B cell (primary cell): ENCODE results near the gene SLC44A1. TPM values are rescaled to one million over a fixed set of nuclear protein-coding genes. Genes with fewer than 3 reads are reported as not detected.

Experiments
- ATAC-seq: fragments of 200-7000 bp; cut with Tn5 transposase; one replicate; pipeline ENCODE4 v1.10.0; 2021; ENCODE audit warnings: low read depth, mild to moderate bottlenecking, moderate number of reproducible peaks, moderate library complexity
- CTCF ChIA-PET: fragments of 350-600 bp; sonication (Branson Sonifier 250); formaldehyde crosslinking; loops from one replicate; lab custom pipeline; 2021; ENCODE audit warnings: antibody characterized with exemption, inconsistent platforms; lab: Charles Lee
- POLR2A ChIA-PET: fragments of 350-600 bp; sonication (Branson Sonifier 250); formaldehyde crosslinking; loops from one replicate; lab custom pipeline; 2021; ENCODE audit warnings: antibody characterized with exemption; lab: Charles Lee
- DNase-seq: peaks from one replicate; pipeline ENCODE4 v3.0.0; 2013
- H2AFZ ChIP-seq: 2 replicates; pipeline ENCODE4 v1.6.1; 2012; ENCODE audit warnings: mild to moderate bottlenecking, low read depth, low read length; ENCODE audit not compliant: insufficient read depth, poor library complexity, severe bottlenecking
- H3K27ac ChIP-seq, 2 donors: 1 replicate in 1 of 2; 2 replicates in 1 of 2; pipeline ENCODE4 v1.5.1; 2012 to 2013; ENCODE audit warnings: low read length in 2 of 2, mild to moderate bottlenecking in 2 of 2, moderate library complexity in 1 of 2
- H3K27me3 ChIP-seq, 4 experiments: fragments of 200-600 bp in 1 of 4; sonication (generic) in 1 of 4; replicated peaks in 1 of 4; 1 replicate in 2 of 4; 2 replicates in 2 of 4; pipeline versions ENCODE4 v1.6.1 to v1.7.0; 2013 to 2016; ENCODE audit warnings: low read length in 3 of 4, mild to moderate bottlenecking in 2 of 4, mixed read lengths in 1 of 4, moderate library complexity in 1 of 4; ENCODE audit not compliant: insufficient read depth in 4 of 4, control insufficient read depth in 3 of 4; ENCODE audit errors: control extremely low read depth in 1 of 4
- H3K36me3 ChIP-seq, 2 experiments: replicated peaks in 1 of 2; 1 replicate in 1 of 2; 2 replicates in 1 of 2; pipeline versions ENCODE4 v1.6.1 to v1.7.1; 2013; ENCODE audit warnings: low read length in 1 of 2; ENCODE audit not compliant: insufficient read depth in 2 of 2, control insufficient read depth in 1 of 2; ENCODE audit errors: control extremely low read depth in 1 of 2, extremely low read depth in 1 of 2
- H3K4me1 ChIP-seq, 2 donors: fragments of 200-600 bp in 1 of 2; sonication (generic) in 1 of 2; 1 replicate in 1 of 2; 2 replicates in 1 of 2; pipeline versions ENCODE4 v1.5.1 to v1.6.1; 2013 to 2017; ENCODE audit warnings: low read length in 2 of 2; ENCODE audit not compliant: control insufficient read depth in 2 of 2, insufficient read depth in 2 of 2
- H3K4me2 ChIP-seq: replicated peaks from 2 replicates; pipeline ENCODE3; 2012; ENCODE audit warnings: mild to moderate bottlenecking, low read depth, low read length; ENCODE audit not compliant: poor library complexity, severe bottlenecking
- H3K4me3 ChIP-seq, 5 experiments: fragments of 200-600 bp in 1 of 5; sonication (generic) in 1 of 5; 1 replicate in 3 of 5; 2 replicates in 2 of 5; pipeline versions ENCODE4 v1.5.1 to v1.7.0; 2011 to 2016; ENCODE audit warnings: low read length in 4 of 5, mild to moderate bottlenecking in 4 of 5, low read depth in 2 of 5, control low read depth in 1 of 5, moderate library complexity in 1 of 5; ENCODE audit not compliant: insufficient read depth in 1 of 5; ENCODE audit errors: control extremely low read depth in 1 of 5, extremely low read depth in 1 of 5
- H3K79me2 ChIP-seq: fragments of 200-600 bp; sonication (generic); one replicate; pipeline ENCODE4 v1.6.0; 2016; ENCODE audit warnings: low read length; ENCODE audit not compliant: control insufficient read depth, insufficient read depth
- H3K9ac ChIP-seq: fragments of 200-600 bp; sonication (generic); 2 replicates; pipeline ENCODE4 v1.6.1; 2017; ENCODE audit warnings: mild to moderate bottlenecking, low read length, moderate library complexity
- H3K9me3 ChIP-seq, 3 donors: one replicate each; pipeline versions ENCODE4 v1.6.1 to v1.7.1; 2013; ENCODE audit warnings: low read length in 2 of 3; ENCODE audit not compliant: control insufficient read depth in 2 of 3, insufficient read depth in 1 of 3; ENCODE audit errors: control extremely low read depth in 1 of 3
- H4K20me1 ChIP-seq: 2 replicates; pipeline ENCODE4 v1.6.0; 2012; ENCODE audit warnings: mild to moderate bottlenecking, low read length; ENCODE audit not compliant: insufficient read depth, control insufficient read depth, poor library complexity, severe bottlenecking
- H3K27ac Mint-ChIP-seq: one replicate; pipeline ENCODE4 v1.8.0; 2021; ENCODE audit warnings: mixed read lengths
- H3K27me3 Mint-ChIP-seq: one replicate; pipeline ENCODE4 v1.8.0; 2021; ENCODE audit warnings: mixed read lengths
- H3K4me1 Mint-ChIP-seq: one replicate; pipeline ENCODE4 v1.8.0; 2021; ENCODE audit warnings: mixed read lengths
- H3K4me3 Mint-ChIP-seq: one replicate; pipeline ENCODE4 v1.8.0; 2021; ENCODE audit warnings: mixed read lengths
- H3K9me3 Mint-ChIP-seq: one replicate; pipeline ENCODE4 v1.8.0; 2022; ENCODE audit warnings: mixed read lengths; ENCODE audit not compliant: insufficient read depth
- CTCF ChIP-seq: fragments of 200-600 bp; IDR thresholded peaks from one replicate; pipeline ENCODE4 v1.8.0; 2022; ENCODE audit warnings: antibody characterized with exemption, mild to moderate bottlenecking
- EZH2 ChIP-seq: IDR thresholded peaks from 2 replicates; pipeline ENCODE4 v1.6.1; 2012; ENCODE audit warnings: borderline replicate concordance, low read depth, mild to moderate bottlenecking, moderate library complexity, low read length; ENCODE audit not compliant: insufficient read depth, poor library complexity, severe bottlenecking
- WGBS: methylation state at CpG from one replicate; pipeline ENCODE4 v1.1.5; 2013; ENCODE audit warnings: missing lambda C conversion rate; ENCODE audit not compliant: insufficient coverage; 5-methylcytosine and 5-hydroxymethylcytosine counted together
- intact Hi-C: fragments of 100-400 bp; cut with micrococcal nuclease; formaldehyde crosslinking; loops from one replicate; pipeline ENCODE4 v1.10.0; 2022
- polyA plus RNA-seq: library from polyadenylated mRNA; depleted of rRNA; stranded (reverse); fragments of >200 nt; gene quantifications from 2 replicates; pipeline ENCODE4 v1.2.3, GENCODE V29; 2012
- total RNA-seq, 2 donors: library from RNA; stranded (reverse); fragments of 120-200 nt in 1 of 2; gene quantifications; 1 replicate in 1 of 2; 2 replicates in 1 of 2; pipeline versions ENCODE4 v1.2.3 to v1.2.4, GENCODE V29; 2013 to 2022

The SLC44A1 gene
- total and polyA plus RNA-seq, 2 donors (not counting 1 experiment from before 2014, with no cell fraction given) = 2.2 to 17.7 TPM

DNA sequence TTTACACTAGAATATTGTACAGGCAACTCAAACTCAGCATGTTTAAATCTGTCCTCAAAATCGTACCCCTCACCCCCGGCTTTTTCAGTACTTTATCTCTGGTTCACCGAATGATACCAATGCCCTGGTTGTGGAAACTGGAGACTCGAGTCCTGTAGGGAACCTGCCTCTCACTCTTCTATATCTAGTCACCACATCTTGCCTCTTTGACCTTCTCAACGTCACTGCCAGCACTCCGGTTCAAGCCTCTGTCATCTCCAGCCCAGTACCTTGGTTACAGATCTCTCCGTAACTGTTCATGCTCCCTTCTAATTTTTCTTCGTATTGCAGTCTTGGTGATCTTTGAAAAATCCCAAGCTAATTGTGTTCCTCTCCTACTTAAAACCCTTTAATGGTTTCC lies 6.7 kb downstream of the SLC44A1 start:
- Mint-ChIP-seq H3K4me1 (peaks cover 4% of the 10 kb centered on the region), H3K27me3 (no peaks in the 10 kb centered on the region), H3K9me3 (no peaks in the 10 kb centered on the region), H3K27ac (no peak overlapping the region), H3K4me3 (no peak overlapping the region)
- no peaks in the 10 kb centered on the region for H4K20me1 ChIP-seq
- intact Hi-C loops = no loop called here
- no peak overlapping the region for H2AFZ ChIP-seq
- no peaks in the 10 kb centered on the region for H3K9me3 ChIP-seq
- H3K36me3 ChIP-seq = no peaks in the 10 kb centered on the region
- DNase-seq = no peak
- ChIA-PET POLR2A (no interaction called here), CTCF (no interaction called here)
- TF ChIP-seq EZH2 (no peak), CTCF (no peak)
- H3K27me3 ChIP-seq = no peaks in the 10 kb centered on the region
- no peak overlapping the region for H3K27ac ChIP-seq
- H3K4me1 ChIP-seq = no peaks in the 10 kb centered on the region
- ATAC-seq = no peak
- peaks cover 40% of the 10 kb centered on the region for H3K79me2 ChIP-seq
- H3K4me2 ChIP-seq = no peak overlapping the region
- no peak overlapping the region for H3K9ac ChIP-seq
- H3K4me3 ChIP-seq = no peak overlapping the region
- WGBS = 97% methylated on average over 8 of the region's 8 CpGs

DNA sequence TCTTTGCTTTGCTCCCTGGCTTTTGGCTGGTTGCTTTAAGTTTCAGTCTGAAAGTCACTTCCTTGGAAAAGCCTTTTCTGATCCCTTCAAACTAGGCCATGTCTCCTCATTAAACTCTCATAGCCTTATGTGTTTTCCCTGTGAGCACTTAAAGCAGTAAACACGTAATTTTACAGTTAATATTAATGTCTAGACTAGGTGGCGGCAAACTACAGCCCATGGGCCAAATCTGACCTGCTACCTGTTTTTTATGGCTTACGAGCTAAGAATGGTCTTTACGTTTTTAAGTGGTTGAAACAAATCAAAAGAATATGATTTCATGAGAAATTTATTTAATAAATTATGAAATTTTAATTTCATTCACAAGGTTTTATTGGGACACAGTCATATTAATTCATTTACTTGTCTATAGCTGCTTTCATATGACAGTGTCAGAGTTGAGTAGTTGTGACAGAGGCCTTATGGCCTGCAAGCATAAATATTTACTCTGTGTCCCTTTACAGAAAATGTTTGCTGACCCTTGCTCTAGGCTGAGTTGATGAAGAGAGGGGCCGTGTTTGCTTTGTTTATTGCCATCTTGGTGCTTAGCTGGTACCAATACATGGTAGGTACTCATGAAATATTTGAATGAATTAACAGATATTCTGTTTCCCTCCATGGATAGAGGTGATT lies 7.4 kb downstream of the SLC44A1 start:
- no peaks in the 10 kb centered on the region for H3K9me3 ChIP-seq
- no peaks in the 10 kb centered on the region for H3K36me3 ChIP-seq
- ATAC-seq = no peak
- no peak overlapping the region for H3K4me3 ChIP-seq
- intact Hi-C loops = no loop called here
- H3K27ac ChIP-seq = no peak overlapping the region
- no peak overlapping the region for H2AFZ ChIP-seq
- DNase-seq = no peak
- WGBS = no CpG with 5 or more reads among the region's 5 CpGs
- no peaks in the 10 kb centered on the region for H3K4me1 ChIP-seq
- no peaks in the 10 kb centered on the region for H3K27me3 ChIP-seq
- peaks cover 37% of the 10 kb centered on the region for H3K79me2 ChIP-seq
- no peak overlapping the region for H3K9ac ChIP-seq
- ChIA-PET POLR2A (no interaction called here), CTCF (no interaction called here)
- no peak overlapping the region for H3K4me3 Mint-ChIP-seq
- no peaks in the 10 kb centered on the region for H4K20me1 ChIP-seq
- H3K4me2 ChIP-seq = no peak overlapping the region
- TF ChIP-seq CTCF (no peak), EZH2 (no peak)
- H3K9me3 Mint-ChIP-seq = no peaks in the 10 kb centered on the region
- H3K27ac Mint-ChIP-seq = no peak overlapping the region
- H3K4me1 Mint-ChIP-seq = peaks cover 2% of the 10 kb centered on the region
- no peaks in the 10 kb centered on the region for H3K27me3 Mint-ChIP-seq
